Astrocyte (in vitro differentiated cells and primary cell): ENCODE results near the gene ROGDI. TPM values are rescaled to one million over a fixed set of nuclear protein-coding genes. Genes with fewer than 3 reads are reported as not detected.
A peak's percentile ranks its signal among the peaks of the same experiment; 100 is the strongest.

Source experiments
- DNase-seq: peaks from one replicate; pipeline ENCODE4 v3.0.0-alpha.2; 2010; ENCODE audit warnings: low read depth
- FAIRE-seq: peaks from 2 replicates; lab custom pipeline; 2011; peaks lifted over from hg19 to GRCh38; lab: Jason Lieb, UNC
- H2AFZ ChIP-seq: 2 replicates; pipeline ENCODE4 v1.6.0; 2012; ENCODE audit warnings: low read depth, low read length, inconsistent platforms
- H3K27ac ChIP-seq: 2 replicates; pipeline ENCODE4 v1.5.1; 2011; ENCODE audit warnings: low read depth, low read length, inconsistent platforms
- H3K27me3 ChIP-seq: 2 replicates; pipeline ENCODE4 v1.6.0; 2011; ENCODE audit warnings: low read length, inconsistent platforms; ENCODE audit not compliant: insufficient read depth
- H3K36me3 ChIP-seq: 2 replicates; pipeline ENCODE4 v1.5.1; 2011; ENCODE audit warnings: low read length, inconsistent platforms; ENCODE audit not compliant: insufficient read depth
- H3K4me1 ChIP-seq: 2 replicates; pipeline ENCODE4 v1.5.1; 2011; ENCODE audit warnings: low read length, inconsistent platforms; ENCODE audit not compliant: insufficient read depth
- H3K4me2 ChIP-seq: 2 replicates; pipeline ENCODE4 v1.6.0; 2012; ENCODE audit warnings: low read length, inconsistent platforms
- H3K4me3 ChIP-seq: 2 replicates; pipeline ENCODE4 v1.5.1; 2011; ENCODE audit warnings: low read depth, mild to moderate bottlenecking, low read length, inconsistent platforms; ENCODE audit not compliant: insufficient read depth
- H3K79me2 ChIP-seq: 2 replicates; pipeline ENCODE4 v1.6.0; 2012; ENCODE audit warnings: mild to moderate bottlenecking, low read length, inconsistent platforms; ENCODE audit not compliant: insufficient read depth
- H3K9ac ChIP-seq: 2 replicates; pipeline ENCODE4 v1.6.0; 2012; ENCODE audit warnings: mild to moderate bottlenecking, low read length, inconsistent platforms
- H3K9me3 ChIP-seq: 2 replicates; pipeline ENCODE4 v1.5.1; 2012; ENCODE audit warnings: low read depth, mild to moderate bottlenecking, low read length, inconsistent platforms; ENCODE audit not compliant: insufficient read depth
- H4K20me1 ChIP-seq: 2 replicates; pipeline ENCODE4 v1.6.0; 2012; ENCODE audit warnings: low read length, inconsistent platforms; ENCODE audit not compliant: insufficient read depth
- H3K27ac Mint-ChIP-seq: one replicate; pipeline ENCODE4 v1.8.0; 2021; ENCODE audit warnings: mild to moderate bottlenecking, mixed read lengths; ENCODE audit not compliant: unreplicated experiment
- H3K27me3 Mint-ChIP-seq: one replicate; pipeline ENCODE4 v1.8.0; 2021; ENCODE audit warnings: low read depth, mixed read lengths; ENCODE audit not compliant: unreplicated experiment
- H3K36me3 Mint-ChIP-seq: one replicate; pipeline ENCODE4 v1.8.0; 2021; ENCODE audit warnings: low read depth, mixed read lengths; ENCODE audit not compliant: unreplicated experiment
- H3K4me1 Mint-ChIP-seq: one replicate; pipeline ENCODE4 v1.8.0; 2021; ENCODE audit warnings: low read depth, mixed read lengths; ENCODE audit not compliant: unreplicated experiment
- H3K4me3 Mint-ChIP-seq: one replicate; pipeline ENCODE4 v1.8.0; 2021; ENCODE audit warnings: mild to moderate bottlenecking, moderate library complexity, mixed read lengths; ENCODE audit not compliant: unreplicated experiment
- H3K9me3 Mint-ChIP-seq: one replicate; pipeline ENCODE4 v1.8.0; 2021; ENCODE audit warnings: mild to moderate bottlenecking, mixed read lengths; ENCODE audit not compliant: unreplicated experiment
- EZH2 ChIP-seq: IDR thresholded peaks from 2 replicates; pipeline ENCODE4 v1.6.1; 2012; ENCODE audit warnings: mild to moderate bottlenecking, low read length, inconsistent platforms; ENCODE audit not compliant: insufficient read depth
- total RNA-seq: library from RNA; stranded (reverse); gene quantifications from 2 replicates; pipeline ENCODE4 v1.2.1, GENCODE V29; 2021
- TF ChIP-seq, protein P1 (sequence below): IDR thresholded peaks from 2 replicates; pipeline ENCODE4 v1.5.1; 2011; ENCODE audit warnings: low read depth, mild to moderate bottlenecking, inconsistent platforms, low read length, moderate library complexity; ENCODE audit not compliant: insufficient read depth

Gene ROGDI
- total RNA-seq, 1 donor from 2014 or later: 33.6 TPM

GRCh38 chr16:4800290-4801041 is 2.0 kb downstream of the ROGDI start:
- H3K36me3 ChIP-seq: peaks cover 2% of the 10 kb centered on the region
- H2AFZ ChIP-seq: no peak overlapping the region
- no peak overlapping the region for H3K27ac ChIP-seq
- TF ChIP-seq EZH2: no peak
- TF ChIP-seq, protein P1, sequence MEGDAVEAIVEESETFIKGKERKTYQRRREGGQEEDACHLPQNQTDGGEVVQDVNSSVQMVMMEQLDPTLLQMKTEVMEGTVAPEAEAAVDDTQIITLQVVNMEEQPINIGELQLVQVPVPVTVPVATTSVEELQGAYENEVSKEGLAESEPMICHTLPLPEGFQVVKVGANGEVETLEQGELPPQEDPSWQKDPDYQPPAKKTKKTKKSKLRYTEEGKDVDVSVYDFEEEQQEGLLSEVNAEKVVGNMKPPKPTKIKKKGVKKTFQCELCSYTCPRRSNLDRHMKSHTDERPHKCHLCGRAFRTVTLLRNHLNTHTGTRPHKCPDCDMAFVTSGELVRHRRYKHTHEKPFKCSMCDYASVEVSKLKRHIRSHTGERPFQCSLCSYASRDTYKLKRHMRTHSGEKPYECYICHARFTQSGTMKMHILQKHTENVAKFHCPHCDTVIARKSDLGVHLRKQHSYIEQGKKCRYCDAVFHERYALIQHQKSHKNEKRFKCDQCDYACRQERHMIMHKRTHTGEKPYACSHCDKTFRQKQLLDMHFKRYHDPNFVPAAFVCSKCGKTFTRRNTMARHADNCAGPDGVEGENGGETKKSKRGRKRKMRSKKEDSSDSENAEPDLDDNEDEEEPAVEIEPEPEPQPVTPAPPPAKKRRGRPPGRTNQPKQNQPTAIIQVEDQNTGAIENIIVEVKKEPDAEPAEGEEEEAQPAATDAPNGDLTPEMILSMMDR: no peak
- FAIRE-seq (no peak), DNase-seq (no peak)
- H3K4me2 ChIP-seq: no peak overlapping the region
- H3K9ac ChIP-seq: no peak overlapping the region
- no peaks in the 10 kb centered on the region for H3K27me3 Mint-ChIP-seq
- H3K27ac Mint-ChIP-seq: no peak overlapping the region
- peaks cover 10% of the 10 kb centered on the region for H3K4me1 ChIP-seq
- no peaks in the 10 kb centered on the region for H3K9me3 ChIP-seq
- H3K9me3 Mint-ChIP-seq: no peaks in the 10 kb centered on the region
- no peak overlapping the region for H3K4me3 ChIP-seq
- H3K27me3 ChIP-seq: no peaks in the 10 kb centered on the region
- peak overlapping the region; percentile 85 for H3K4me3 Mint-ChIP-seq
- H3K4me1 Mint-ChIP-seq: peaks cover 17% of the 10 kb centered on the region
- peaks cover 10% of the 10 kb centered on the region for H3K36me3 Mint-ChIP-seq
- H3K79me2 ChIP-seq: no peaks in the 10 kb centered on the region
- H4K20me1 ChIP-seq: peaks cover 16% of the 10 kb centered on the region

GRCh38 chr16:4799171-4799855 is 3.1 kb downstream of the ROGDI start:
- Mint-ChIP-seq H3K27me3 (no peaks in the 10 kb centered on the region), H3K36me3 (peaks cover 8% of the 10 kb centered on the region), H3K4me3 (no peak overlapping the region), H3K4me1 (peaks cover 10% of the 10 kb centered on the region), H3K27ac (no peak overlapping the region), H3K9me3 (no peaks in the 10 kb centered on the region)
- Histone ChIP-seq H3K9me3 (no peaks in the 10 kb centered on the region), H3K4me2 (no peak overlapping the region), H3K27me3 (no peaks in the 10 kb centered on the region), H4K20me1 (peaks cover 16% of the 10 kb centered on the region), H2AFZ (no peak overlapping the region), H3K4me3 (no peak overlapping the region), H3K27ac (no peak overlapping the region), H3K4me1 (peaks cover 10% of the 10 kb centered on the region), H3K9ac (no peak overlapping the region), H3K36me3 (peaks cover 2% of the 10 kb centered on the region), H3K79me2 (no peaks in the 10 kb centered on the region)
- TF ChIP-seq EZH2: no peak
- TF ChIP-seq, protein P1: no peak
- DNase-seq (no peak), FAIRE-seq (no peak)
